Activated CD8-positive, alpha-beta memory T cell treated with anti-CD3 and anti-CD28 coated beads for 36 hours (primary cell): ENCODE results near the gene TAS1R3. TPM values are rescaled to one million over a fixed set of nuclear protein-coding genes. Genes with fewer than 3 reads are reported as not detected.

Source experiments
- CTCF ChIA-PET: fragments of 350-600 bp; sonication (Branson Sonifier 250); formaldehyde crosslinking; loops from one replicate; lab custom pipeline; 2021; ENCODE audit warnings: antibody characterized with exemption; lab: Charles Lee
- POLR2A ChIA-PET: fragments of 350-600 bp; sonication (Branson Sonifier 250); formaldehyde crosslinking; loops from one replicate; lab custom pipeline; 2021; ENCODE audit warnings: antibody characterized with exemption; lab: Charles Lee
- total RNA-seq, 2 experiments: library from RNA; stranded (reverse); gene quantifications; one replicate each; pipeline ENCODE4 v1.2.3, GENCODE V29; 2021

TAS1R3 gene
- total RNA-seq, 2 experiments from 2014 or later: 0.17 to 0.27 TPM

GRCh38 chr1:1306070-1306660 is 24.9 kb upstream of the TAS1R3 start:
- POLR2A ChIA-PET: no interaction called here
- CTCF ChIA-PET: no interaction called here

- ChIA-PET CTCF (no interaction called here), POLR2A (no interaction called here)
These were observed 24.3 kb upstream of the TAS1R3 start for GRCh38 chr1:1306661-1307260.

GRCh38 chr1:1307261-1307922 is 23.7 kb upstream of the TAS1R3 start:
- ChIA-PET POLR2A (no interaction called here), CTCF (no interaction called here)

GRCh38 chr1:1307923-1308755 is 22.9 kb upstream of the TAS1R3 start, which contains the start of the genes ACAP3 and PUSL1:
Gene ACAP3, minus strand, starts transcription at chr1:1307930. Its CDS starts 115 bp downstream, at chr1:1307815.
Gene PUSL1, plus strand, starts transcription at chr1:1308597. Its CDS starts 47 bp downstream, at chr1:1308644.
- POLR2A ChIA-PET: no interaction called here
- CTCF ChIA-PET: no interaction called here

- ChIA-PET CTCF (interaction anchor here (2.3 kb wide), 1 partner anchor 63 kb away, joined by 6 read pairs; no protein-coding TSS in a partner anchor), POLR2A (no interaction called here)
These were observed 22.3 kb upstream of the TAS1R3 start for GRCh38 chr1:1308756-1309250.

- CTCF ChIA-PET: interaction anchor here (2.3 kb wide), 1 partner anchor 62 kb away, joined by 6 read pairs; no protein-coding TSS in a partner anchor
- POLR2A ChIA-PET: interaction anchor here (1.0 to 1.1 kb wide), 2 partner anchors 16 to 66 kb away, joined by 3 read pairs; partner anchors contain the start of gene AURKAIP1
These were observed 21.6 kb upstream of the TAS1R3 start for GRCh38 chr1:1309251-1310108.

- ChIA-PET POLR2A (interaction anchor here (1.0 to 1.1 kb wide), 2 partner anchors 15 to 65 kb away, joined by 3 read pairs; partner anchors contain the start of gene AURKAIP1), CTCF (interaction anchor here (2.3 kb wide), 1 partner anchor 62 kb away, joined by 6 read pairs; no protein-coding TSS in a partner anchor)
These were observed 21.0 kb upstream of the TAS1R3 start for GRCh38 chr1:1310109-1310385.

GRCh38 chr1:1310476-1311053 is 20.5 kb upstream of the TAS1R3 start:
- POLR2A ChIA-PET: interaction anchor here (1.1 kb wide), 1 partner anchor 65 kb away, joined by 3 read pairs; the partner anchor contains the start of gene AURKAIP1
- CTCF ChIA-PET: interaction anchor here (2.3 kb wide), 1 partner anchor 61 kb away, joined by 6 read pairs; no protein-coding TSS in a partner anchor

GRCh38 chr1:1311107-1312104 is 19.7 kb upstream of the TAS1R3 start:
- POLR2A ChIA-PET: no interaction called here
- CTCF ChIA-PET: interaction anchor here (0.6 to 2.3 kb wide), 3 partner anchors 8 to 60 kb away, joined by 3 to 6 read pairs (median 4); no protein-coding TSS in a partner anchor

GRCh38 chr1:1312450-1313314 is 18.4 kb upstream of the TAS1R3 start:
- CTCF ChIA-PET: interaction anchor here (0.8 kb wide), 1 partner anchor 279 kb away, joined by 3 read pairs; no protein-coding TSS in a partner anchor
- POLR2A ChIA-PET: no interaction called here

- ChIA-PET POLR2A (no interaction called here), CTCF (no interaction called here)
These were observed 17.4 kb upstream of the TAS1R3 start for GRCh38 chr1:1313500-1314236.

GRCh38 chr1:1314237-1314586 is 16.9 kb upstream of the TAS1R3 start:
- ChIA-PET POLR2A (no interaction called here), CTCF (no interaction called here)

GRCh38 chr1:1314678-1315335 is 16.3 kb upstream of the TAS1R3 start:
- ChIA-PET CTCF (interaction anchor here (1.0 kb wide), 1 partner anchor 193 kb away, joined by 3 read pairs; no protein-coding TSS in a partner anchor), POLR2A (no interaction called here)

GRCh38 chr1:1315435-1315954 is 15.6 kb upstream of the TAS1R3 start:
- POLR2A ChIA-PET: no interaction called here
- CTCF ChIA-PET: interaction anchor here (1.0 kb wide), 1 partner anchor 193 kb away, joined by 3 read pairs; no protein-coding TSS in a partner anchor
